Putamen (tissue), 1 donor: ENCODE data around the gene CXCL17.

Source experiments
- DNase-seq: peaks from one replicate; pipeline ENCODE4 v3.0.0-alpha.2; 2016; ENCODE audit warnings: low spot score

The CXCL17 gene

GRCh38 chr19:42423462-42424344 lies 19.0 kb downstream of the CXCL17 start:
- peak; percentile 96 for DNase-seq

- DNase-seq: peak; percentile 60
These were observed 19.8 kb downstream of the CXCL17 start for GRCh38 chr19:42422901-42423461.

GRCh38 chr19:42422092-42422900 lies 20.4 kb downstream of the CXCL17 start:
- no peak for DNase-seq

GRCh38 chr19:42421591-42422031 lies 21.1 kb downstream of the CXCL17 start:
- DNase-seq: no peak

- no peak for DNase-seq
These were observed 21.6 kb downstream of the CXCL17 start for GRCh38 chr19:42421101-42421500.

GRCh38 chr19:42420055-42420544 lies 22.6 kb downstream of the CXCL17 start:
- DNase-seq: no peak

GRCh38 chr19:42419309-42419708 lies 23.4 kb downstream of the CXCL17 start:
- no peak for DNase-seq

GRCh38 chr19:42412661-42413076 lies 30.1 kb downstream of the CXCL17 start:
- peak; percentile 86 for DNase-seq

GRCh38 chr19:42412227-42412626 lies 30.5 kb downstream of the CXCL17 start:
- peak; percentile 85 for DNase-seq

GRCh38 chr19:42411581-42412178 lies 31.1 kb downstream of the CXCL17 start:
- DNase-seq: no peak

- no peak for DNase-seq
These were observed 32.4 kb downstream of the CXCL17 start for GRCh38 chr19:42410371-42410770.

- DNase-seq: no peak
These were observed 33.3 kb downstream of the CXCL17 start for GRCh38 chr19:42409477-42409876.

GRCh38 chr19:42407816-42408175 lies 35.0 kb downstream of the CXCL17 start:
- DNase-seq: no peak

GRCh38 chr19:42407085-42407815 lies 35.5 kb downstream of the CXCL17 start:
- no peak for DNase-seq

GRCh38 chr19:42406111-42406510 lies 36.6 kb downstream of the CXCL17 start:
- no peak for DNase-seq

GRCh38 chr19:42403586-42403985 lies 39.2 kb downstream of the CXCL17 start:
- no peak for DNase-seq

- no peak for DNase-seq
These were observed 40.2 kb downstream of the CXCL17 start for GRCh38 chr19:42402376-42403116.

- DNase-seq: peak; percentile 68
These were observed 41.1 kb downstream of the CXCL17 start for GRCh38 chr19:42401365-42402303.

- no peak for DNase-seq
These were observed 42.3 kb downstream of the CXCL17 start for GRCh38 chr19:42400404-42400803.
